ENCODE data around the gene ITPRIPL2.

ITPRIPL2 gene

GRCh38 chr16:19113577-19114358, at the start of gene ITPRIPL2:
ITPRIPL2 (plus strand) TSS chr16:19113964; CDS start chr16:19114462, 498 bp downstream.
- peak; percentile 64 for DNase-seq

DNA sequence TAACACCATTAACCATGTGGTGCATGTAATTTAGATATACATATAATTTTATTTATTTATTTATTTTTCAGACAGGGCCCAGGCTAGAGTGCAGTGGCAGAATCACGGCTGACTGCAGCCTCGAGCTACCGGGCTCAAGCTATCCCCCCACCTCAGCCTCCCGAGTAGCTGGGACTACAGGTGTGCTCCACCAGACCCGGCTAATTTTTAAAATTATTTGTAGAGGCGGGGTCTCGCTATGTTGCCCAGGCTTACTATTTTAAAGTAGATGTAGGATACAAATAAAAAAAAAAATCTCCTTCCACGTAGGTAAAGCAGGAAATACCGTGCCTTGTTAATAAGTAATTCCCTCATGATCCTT, 46.8 kb upstream of the ITPRIPL2 start:
- no peak for DNase-seq

GRCh38 chr16:19067349-19068236, 46.2 kb upstream of the ITPRIPL2 start, which contains the start of gene COQ7:
COQ7 (plus strand) TSS chr16:19067614; CDS start chr16:19067665, 51 bp downstream.
- peak; percentile 100 for DNase-seq

DNA sequence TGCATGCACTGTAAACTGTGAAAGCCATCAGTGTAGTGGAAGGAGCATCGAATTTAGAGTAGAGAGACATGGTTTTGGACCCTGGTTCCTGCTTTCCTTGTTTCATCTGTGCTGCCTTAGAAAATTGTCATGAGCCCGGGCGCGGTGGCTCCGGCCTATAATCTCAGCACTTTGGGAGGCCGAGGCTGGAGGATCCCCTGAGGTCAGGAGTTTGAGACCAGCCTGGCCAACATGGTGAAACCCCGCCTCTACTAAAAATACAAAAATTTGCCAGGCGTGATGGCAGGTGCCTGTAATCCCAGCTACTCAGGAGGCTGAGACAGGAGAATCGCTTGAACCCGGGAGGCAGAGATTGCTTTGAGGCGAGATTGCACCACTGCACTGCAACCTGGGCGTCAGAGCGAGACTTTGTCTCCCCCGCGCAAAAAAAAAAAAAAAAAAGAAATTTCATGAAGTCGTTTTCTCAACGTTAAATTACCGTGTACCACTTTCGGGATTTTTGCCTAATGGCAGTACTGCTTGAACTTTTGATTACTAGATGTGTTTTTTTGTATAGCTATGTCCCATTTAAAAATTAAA, 45.4 kb upstream of the ITPRIPL2 start:
- DNase-seq: no peak

- peak; percentile 74 for DNase-seq
These were observed 41.7 kb upstream of the ITPRIPL2 start for GRCh38 chr16:19071811-19072777.

- no peak for DNase-seq
These were observed 40.4 kb upstream of the ITPRIPL2 start for GRCh38 chr16:19073344-19073743.

DNA sequence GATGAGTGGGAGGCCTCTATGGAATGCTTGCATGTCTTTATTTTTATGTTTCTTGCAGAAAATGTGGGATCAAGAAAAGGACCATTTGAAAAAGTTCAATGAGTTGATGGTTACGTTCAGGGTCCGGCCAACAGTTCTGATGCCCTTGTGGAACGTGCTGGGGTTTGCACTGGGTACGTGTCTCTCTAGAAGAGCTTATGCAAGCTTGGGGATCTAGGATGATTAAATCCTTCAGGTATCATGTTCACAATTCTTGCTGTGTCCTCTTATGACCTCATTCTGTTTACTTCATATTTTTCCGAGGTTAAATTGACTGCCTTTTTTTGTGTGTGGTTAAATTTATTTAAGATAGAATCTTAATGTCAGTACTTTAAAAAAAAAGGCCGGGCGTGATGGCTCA, 39.9 kb upstream of the ITPRIPL2 start:
- DNase-seq: no peak

DNA sequence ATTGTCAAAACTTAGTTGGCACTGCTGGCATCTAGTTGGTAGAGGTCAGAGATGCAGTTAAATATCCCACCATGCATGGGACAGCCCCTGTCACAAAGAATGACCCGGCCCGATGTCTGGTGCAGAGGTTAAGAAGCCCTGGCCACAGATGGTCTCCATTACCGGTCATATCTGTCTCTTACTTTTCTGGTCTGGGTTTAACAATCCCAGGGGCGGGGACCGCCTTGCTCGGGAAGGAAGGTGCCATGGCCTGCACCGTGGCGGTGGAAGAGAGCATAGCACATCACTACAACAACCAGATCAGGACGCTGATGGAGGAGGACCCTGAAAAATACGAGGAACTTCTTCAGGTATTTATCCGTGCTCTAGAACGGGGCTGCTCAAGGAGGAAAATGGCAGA, 38.3 kb upstream of the ITPRIPL2 start:
- no peak for DNase-seq

GRCh38 chr16:19077879-19078278, 35.9 kb upstream of the ITPRIPL2 start:
- DNase-seq: no peak

GRCh38 chr16:19083670-19084069, 30.1 kb upstream of the ITPRIPL2 start:
- no peak for DNase-seq

DNA sequence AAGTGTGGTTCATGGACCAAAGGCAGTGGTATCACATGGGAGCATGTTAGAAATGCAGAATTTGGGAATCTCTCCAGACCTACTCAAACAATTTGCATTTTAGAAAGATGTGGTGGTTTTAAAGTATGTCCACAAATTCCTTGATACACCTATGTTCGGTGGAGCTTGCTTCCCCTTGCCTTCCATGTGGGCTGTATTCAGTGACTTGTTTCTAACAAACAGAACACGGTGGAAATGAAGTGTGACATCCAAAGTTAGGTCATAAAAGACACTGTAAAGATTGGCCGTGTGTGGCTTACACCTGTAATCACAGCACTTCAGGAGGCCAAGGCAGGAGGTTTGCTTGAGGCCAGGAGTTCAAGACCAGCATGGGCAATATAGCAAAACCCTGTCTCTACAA, 29.6 kb upstream of the ITPRIPL2 start:
- DNase-seq: no peak

- DNase-seq: no peak
These were observed 28.9 kb upstream of the ITPRIPL2 start for GRCh38 chr16:19084879-19085278.

DNA sequence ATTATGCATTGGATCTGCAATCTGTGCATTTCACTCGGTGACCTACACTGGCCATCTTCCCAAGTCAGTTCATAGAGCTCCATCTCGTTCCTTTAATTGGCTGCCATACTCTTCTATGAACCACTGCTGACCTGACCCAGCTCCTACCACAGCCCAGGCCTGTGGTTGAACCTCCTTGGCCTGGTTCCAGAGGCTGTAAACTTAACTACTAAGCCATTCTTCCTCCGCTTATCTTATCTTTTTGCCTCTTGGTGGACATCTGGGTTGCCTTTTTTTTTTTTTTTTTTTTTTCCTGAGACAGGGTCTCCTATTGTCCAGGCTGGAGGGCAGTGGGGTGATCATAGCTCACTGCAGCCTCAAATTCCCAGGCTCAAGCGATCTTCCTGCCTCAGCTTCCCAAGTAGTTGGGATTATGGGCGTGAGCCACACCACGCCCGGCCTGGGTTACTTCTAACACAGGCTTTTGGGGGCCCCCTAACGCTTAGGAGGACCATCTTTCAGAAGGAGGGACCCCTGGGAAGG, 28.0 kb upstream of the ITPRIPL2 start:
- DNase-seq: peak; percentile 16

GRCh38 chr16:19086322-19087199, 27.2 kb upstream of the ITPRIPL2 start:
- peak; percentile 88 for DNase-seq

- no peak for DNase-seq
These were observed 25.3 kb upstream of the ITPRIPL2 start for GRCh38 chr16:19088341-19088916.

DNA sequence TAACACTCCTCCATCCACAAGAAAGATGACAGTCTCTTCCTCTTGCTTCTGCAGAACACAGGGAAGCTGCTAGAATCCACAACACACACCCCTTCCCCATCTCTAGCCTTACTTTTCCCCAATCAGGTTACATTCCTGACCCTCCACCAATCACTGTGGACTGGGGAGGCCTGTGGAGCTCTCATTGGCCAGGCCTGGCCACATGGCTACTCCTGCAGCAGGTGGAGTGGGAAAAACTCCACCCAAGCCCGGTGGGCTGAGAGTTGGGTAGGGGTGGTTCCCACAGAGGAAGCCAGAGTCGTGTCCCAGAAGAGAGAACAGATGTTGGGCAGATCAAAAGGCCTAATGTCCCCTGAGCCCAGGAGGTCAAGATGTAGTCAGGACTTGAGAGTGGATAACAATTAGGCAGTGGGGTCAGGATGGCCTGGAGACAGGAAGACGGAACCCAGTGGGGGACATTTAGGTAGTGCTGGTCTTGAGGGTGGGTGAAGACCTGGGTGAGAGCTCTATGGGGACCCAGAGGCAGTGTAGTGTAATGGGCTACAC, 24.3 kb upstream of the ITPRIPL2 start:
- DNase-seq: no peak

DNA sequence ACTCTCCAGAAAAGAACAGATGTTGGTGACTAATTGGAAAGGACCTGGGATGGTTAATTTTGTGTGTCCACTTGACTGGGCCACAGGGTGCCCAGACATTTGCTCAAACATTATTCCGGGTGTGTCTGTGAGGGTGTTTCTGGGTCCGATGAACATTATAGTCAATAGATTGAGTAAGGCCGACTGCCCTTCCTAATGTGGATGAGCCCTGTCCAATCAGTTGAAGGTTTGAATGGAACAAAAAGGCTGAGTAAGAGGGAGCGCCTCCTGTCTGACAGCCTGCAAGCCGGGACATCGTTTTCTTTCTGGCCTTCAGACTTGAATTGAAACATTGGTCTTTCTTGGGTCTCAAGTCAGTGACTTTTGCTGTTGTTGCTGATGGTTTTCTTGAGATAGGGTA, 22.8 kb upstream of the ITPRIPL2 start:
- DNase-seq: no peak

GRCh38 chr16:19092653-19093410, 20.9 kb upstream of the ITPRIPL2 start:
- DNase-seq: no peak

Data from NCI-H82 (cell line).